ENCODE results near the gene FMO1. TPM values are rescaled to one million over a fixed set of nuclear protein-coding genes. Genes with fewer than 3 reads are reported as not detected.
A peak's percentile ranks its signal among the peaks of the same experiment; 100 is the strongest.
"Not testable (repeated sequence)": the region's sequence is repeated elsewhere in the genome, so short reads cannot be mapped to it uniquely, and the experiment has no call there.

The FMO1 gene
- total RNA-seq, 1 donor from 2014 or later: 1.1 TPM

DNA sequence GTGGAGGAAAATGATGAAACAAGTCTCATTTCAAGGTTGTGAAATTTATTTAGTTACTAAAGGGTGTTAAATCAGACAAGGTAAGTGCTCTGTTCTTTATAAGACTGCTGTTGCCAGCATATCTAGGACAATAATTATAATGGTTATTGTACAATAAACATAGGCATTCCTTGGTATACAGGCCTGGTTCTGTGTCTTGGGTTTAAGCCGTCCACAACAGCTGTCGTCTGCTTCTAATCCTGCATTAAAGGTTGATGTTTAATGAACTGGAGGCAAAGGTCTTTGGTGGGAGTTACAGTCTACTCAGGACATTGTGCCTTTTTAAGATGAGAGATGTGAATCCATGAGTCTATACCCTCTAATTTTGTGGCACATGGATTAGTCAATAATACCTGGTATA lies 42.3 kb downstream of the FMO1 start:
- TF ChIP-seq, protein P1, sequence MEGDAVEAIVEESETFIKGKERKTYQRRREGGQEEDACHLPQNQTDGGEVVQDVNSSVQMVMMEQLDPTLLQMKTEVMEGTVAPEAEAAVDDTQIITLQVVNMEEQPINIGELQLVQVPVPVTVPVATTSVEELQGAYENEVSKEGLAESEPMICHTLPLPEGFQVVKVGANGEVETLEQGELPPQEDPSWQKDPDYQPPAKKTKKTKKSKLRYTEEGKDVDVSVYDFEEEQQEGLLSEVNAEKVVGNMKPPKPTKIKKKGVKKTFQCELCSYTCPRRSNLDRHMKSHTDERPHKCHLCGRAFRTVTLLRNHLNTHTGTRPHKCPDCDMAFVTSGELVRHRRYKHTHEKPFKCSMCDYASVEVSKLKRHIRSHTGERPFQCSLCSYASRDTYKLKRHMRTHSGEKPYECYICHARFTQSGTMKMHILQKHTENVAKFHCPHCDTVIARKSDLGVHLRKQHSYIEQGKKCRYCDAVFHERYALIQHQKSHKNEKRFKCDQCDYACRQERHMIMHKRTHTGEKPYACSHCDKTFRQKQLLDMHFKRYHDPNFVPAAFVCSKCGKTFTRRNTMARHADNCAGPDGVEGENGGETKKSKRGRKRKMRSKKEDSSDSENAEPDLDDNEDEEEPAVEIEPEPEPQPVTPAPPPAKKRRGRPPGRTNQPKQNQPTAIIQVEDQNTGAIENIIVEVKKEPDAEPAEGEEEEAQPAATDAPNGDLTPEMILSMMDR (IDR thresholded peaks at IDR 0.05): no peak
- Mint-ChIP-seq H3K27me3 (peaks cover 10% of the 10 kb centered on the region), H3K4me1 (peaks cover 15% of the 10 kb centered on the region), H3K4me3 (no peak overlapping the region), H3K9me3 (no peaks in the 10 kb centered on the region), H3K36me3 (ENCODE audit: low read depth) (no peaks in the 10 kb centered on the region), H3K27ac (no peak overlapping the region)
- intact Hi-C loops (cut with micrococcal nuclease): no loop called here
- no peak for DNase-seq
- ChIA-PET POLR2A (no interaction called here), CTCF (no interaction called here)
- no peak for ATAC-seq (ENCODE audit: low read depth)

DNA sequence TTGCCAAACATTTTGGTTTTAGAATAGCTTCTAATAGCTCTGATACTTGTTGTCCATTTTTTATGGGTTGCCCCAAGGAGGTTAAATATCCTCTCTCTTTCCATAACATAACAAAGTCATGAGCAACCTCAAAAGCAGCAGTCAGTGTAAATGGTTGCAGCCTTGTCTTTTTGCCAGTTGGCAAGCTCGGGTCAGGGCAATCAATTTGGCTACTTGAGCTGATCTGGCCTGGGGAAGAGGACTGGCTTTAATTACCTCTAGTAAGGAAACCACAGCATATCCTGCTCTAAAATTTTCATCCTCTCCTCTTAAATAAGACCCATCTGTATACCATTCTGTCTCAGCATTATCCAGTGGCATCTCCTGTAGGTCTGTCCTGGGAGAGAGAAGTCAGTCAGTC lies 44.5 kb downstream of the FMO1 start:
- peaks cover 10% of the 10 kb centered on the region for H3K27me3 Mint-ChIP-seq
- CTCF ChIA-PET: interaction anchor here (1.1 to 2.2 kb wide), 2 partner anchors 21 to 47 kb away, joined by 3 to 6 read pairs; partner anchors contain the start of gene FMO4
- POLR2A ChIA-PET: interaction anchor here (0.5 kb wide), 1 partner anchor 14 kb away, joined by 6 read pairs; no protein-coding TSS in a partner anchor
- intact Hi-C loops (cut with micrococcal nuclease): no loop called here
- H3K36me3 Mint-ChIP-seq (ENCODE audit: low read depth): no peaks in the 10 kb centered on the region
- TF ChIP-seq, protein P1 (IDR thresholded peaks at IDR 0.05): no peak
- H3K4me3 Mint-ChIP-seq: no peak overlapping the region
- no peak for DNase-seq
- H3K4me1 Mint-ChIP-seq: peaks cover 11% of the 10 kb centered on the region
- H3K9me3 Mint-ChIP-seq: peaks cover under 1% of the 10 kb centered on the region
- H3K27ac Mint-ChIP-seq: no peak overlapping the region
- ATAC-seq (ENCODE audit: low read depth): no peak

DNA sequence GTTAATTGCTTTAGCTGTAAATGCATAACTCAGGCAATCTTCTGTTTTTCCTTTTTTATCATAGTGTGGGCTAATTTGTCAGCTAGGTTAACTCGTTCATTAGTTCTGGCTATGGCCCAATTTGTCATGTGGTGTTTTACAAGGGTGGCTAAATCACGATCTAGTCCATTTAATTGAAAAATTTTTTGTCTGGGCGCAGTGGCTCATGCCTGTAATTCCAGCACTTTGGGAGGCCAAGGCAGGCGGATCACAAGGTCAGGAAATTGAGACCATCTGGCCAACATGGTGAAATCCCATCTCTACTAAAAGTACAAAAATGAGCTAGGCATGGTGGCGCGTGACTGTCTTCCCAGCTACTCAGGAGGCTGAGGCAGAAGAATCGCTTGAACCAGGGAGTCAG lies 47.1 kb downstream of the FMO1 start:
- CTCF ChIA-PET; intact Hi-C loops (cut with micrococcal nuclease); H3K4me1 Mint-ChIP-seq; H3K36me3 Mint-ChIP-seq (ENCODE audit: low read depth); H3K27ac Mint-ChIP-seq; POLR2A ChIA-PET; ATAC-seq (ENCODE audit: low read depth); H3K4me3 Mint-ChIP-seq; DNase-seq: not testable (repeated sequence)
- peaks cover 18% of the 10 kb centered on the region for H3K9me3 Mint-ChIP-seq
- H3K27me3 Mint-ChIP-seq: peaks cover 10% of the 10 kb centered on the region

DNA sequence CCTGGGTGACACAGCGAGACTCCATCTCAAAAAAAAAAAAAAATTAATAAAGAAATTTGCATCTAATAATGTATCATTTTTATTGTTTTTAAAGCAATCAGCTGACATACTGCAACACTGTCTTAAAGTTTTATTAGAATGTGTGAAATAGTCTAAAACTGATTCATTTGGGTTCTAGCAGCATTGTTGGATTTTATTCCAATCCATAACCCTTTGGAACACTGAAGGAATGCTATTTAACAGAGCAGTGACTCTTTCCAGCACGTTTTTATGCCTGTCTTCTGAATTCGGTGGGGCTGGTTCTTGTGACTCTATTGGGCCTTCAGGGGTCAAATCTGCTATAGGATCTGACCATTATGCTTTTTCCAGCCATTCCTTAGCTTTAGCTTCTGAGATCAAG lies 47.5 kb downstream of the FMO1 start:
- DNase-seq (no peak), ATAC-seq (ENCODE audit: low read depth) (no peak)
- Mint-ChIP-seq H3K9me3 (peaks cover 20% of the 10 kb centered on the region), H3K27me3 (peaks cover 10% of the 10 kb centered on the region), H3K4me1 (peaks cover 9% of the 10 kb centered on the region), H3K4me3 (no peak overlapping the region), H3K36me3 (ENCODE audit: low read depth) (peaks cover 9% of the 10 kb centered on the region), H3K27ac (no peak overlapping the region)
- intact Hi-C loops (cut with micrococcal nuclease): no loop called here
- ChIA-PET CTCF (no interaction called here), POLR2A (no interaction called here)
- TF ChIP-seq, protein P1 (IDR thresholded peaks at IDR 0.05): no peak

DNA sequence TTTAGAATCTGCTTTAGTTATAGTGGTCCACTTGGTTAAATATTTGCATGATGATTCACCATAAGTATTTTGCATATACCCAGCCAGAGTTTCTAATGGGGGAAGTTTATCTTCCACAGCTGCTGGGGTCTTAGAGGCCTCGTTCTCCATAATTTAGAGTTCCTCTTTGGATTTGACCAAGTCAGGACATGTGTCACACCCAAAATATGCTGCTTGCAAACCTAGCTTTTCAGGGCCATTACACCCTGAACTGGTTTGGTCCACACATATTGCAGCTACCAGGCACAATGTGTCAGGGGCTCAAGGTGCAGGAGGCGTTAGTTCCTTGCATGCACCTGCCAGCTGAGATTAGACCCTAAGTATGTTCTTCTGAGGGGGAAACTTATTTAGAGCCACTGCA lies 48.6 kb downstream of the FMO1 start:
- intact Hi-C loops (cut with micrococcal nuclease): no loop called here
- peaks cover 9% of the 10 kb centered on the region for H3K4me1 Mint-ChIP-seq
- H3K27ac Mint-ChIP-seq: peak overlapping the region; percentile 19
- peaks cover 12% of the 10 kb centered on the region for H3K36me3 Mint-ChIP-seq (ENCODE audit: low read depth)
- CTCF ChIA-PET: interaction anchor here (1.9 kb wide), 1 partner anchor 17 kb away, joined by 8 read pairs; the partner anchor contains the start of gene FMO4
- ATAC-seq (ENCODE audit: low read depth): no peak
- DNase-seq: no peak
- peaks cover 28% of the 10 kb centered on the region for H3K9me3 Mint-ChIP-seq
- POLR2A ChIA-PET: no interaction called here
- peaks cover 12% of the 10 kb centered on the region for H3K27me3 Mint-ChIP-seq
- TF ChIP-seq, protein P1 (IDR thresholded peaks at IDR 0.05): no peak
- no peak overlapping the region for H3K4me3 Mint-ChIP-seq

DNA sequence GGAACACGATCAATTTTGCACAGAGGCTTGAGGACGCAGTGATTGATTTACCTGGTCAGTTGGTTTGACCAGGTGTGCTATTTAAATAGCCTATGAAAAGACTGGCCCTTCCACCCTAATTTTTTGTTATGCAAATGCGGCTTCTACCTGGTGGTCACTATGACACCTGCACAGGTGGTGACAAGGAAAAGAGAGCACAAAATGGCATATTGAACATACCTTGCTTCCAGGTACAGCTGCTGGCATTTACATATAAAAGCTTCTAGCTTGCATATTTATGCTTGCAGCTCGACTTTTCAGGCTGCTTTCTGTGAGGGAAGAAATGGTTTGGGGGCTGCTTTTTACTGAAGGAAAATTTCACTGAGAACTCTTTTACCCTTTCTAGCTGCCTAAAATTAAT lies 50.4 kb downstream of the FMO1 start:
- Mint-ChIP-seq H3K9me3 (peaks cover 40% of the 10 kb centered on the region), H3K4me1 (peaks cover 9% of the 10 kb centered on the region), H3K27me3 (peaks cover 17% of the 10 kb centered on the region), H3K4me3 (no peak overlapping the region), H3K27ac (no peak overlapping the region), H3K36me3 (ENCODE audit: low read depth) (peaks cover 13% of the 10 kb centered on the region)
- CTCF ChIA-PET: no interaction called here
- intact Hi-C loops (cut with micrococcal nuclease): no loop called here
- POLR2A ChIA-PET: interaction anchor here (0.6 kb wide), 1 partner anchor 184 kb away, joined by 8 read pairs; no protein-coding TSS in a partner anchor
- DNase-seq: no peak
- TF ChIP-seq, protein P1 (IDR thresholded peaks at IDR 0.05): no peak
- no peak for ATAC-seq (ENCODE audit: low read depth)

Measured in activated B cell treated with CpG ODN at 0.5 μM for 24 hours (primary cell).